H9 (cell line): Measurements from ENCODE around the gene NCAPH2. TPM values are rescaled to one million over a fixed set of nuclear protein-coding genes. Genes with fewer than 3 reads are reported as not detected.

Experiments
- DNase-seq: peaks from one replicate; pipeline ENCODE4 v3.0.0-alpha.2; 2017
- H2AFZ ChIP-seq: one replicate; pipeline ENCODE4 v1.6.1; 2013; ENCODE audit warnings: mild to moderate bottlenecking, low read length, control low read depth, moderate library complexity
- H2AK5ac ChIP-seq: 2 replicates; pipeline ENCODE4 v1.6.1; 2013; ENCODE audit warnings: low read length, control low read depth, mixed read lengths; ENCODE audit not compliant: insufficient read length
- H2BK120ac ChIP-seq: one replicate; pipeline ENCODE4 v1.6.1; 2013; ENCODE audit warnings: low read depth, mild to moderate bottlenecking, low read length, control low read depth, inconsistent platforms; ENCODE audit not compliant: poor library complexity, severe bottlenecking
- H2BK12ac ChIP-seq: 2 replicates; pipeline ENCODE4 v1.6.1; 2013; ENCODE audit warnings: low read length, control low read depth, mixed read lengths, low read depth; ENCODE audit not compliant: insufficient read length
- H2BK15ac ChIP-seq: 2 replicates; pipeline ENCODE4 v1.6.1; 2013; ENCODE audit warnings: low read depth, low read length, control low read depth
- H2BK20ac ChIP-seq: one replicate; pipeline ENCODE4 v1.6.1; 2013; ENCODE audit warnings: low read depth, mild to moderate bottlenecking, low read length, control low read depth, inconsistent platforms; ENCODE audit not compliant: poor library complexity, severe bottlenecking
- H2BK5ac ChIP-seq: 2 replicates; pipeline ENCODE4 v1.6.1; 2013; ENCODE audit warnings: low read length, control low read depth, mixed read lengths; ENCODE audit not compliant: insufficient read length
- H3K14ac ChIP-seq: 2 replicates; pipeline ENCODE4 v1.6.1; 2013; ENCODE audit warnings: low read length, control low read depth; ENCODE audit not compliant: insufficient read depth
- H3K18ac ChIP-seq: 2 replicates; pipeline ENCODE4 v1.6.1; 2013; ENCODE audit warnings: low read depth, mild to moderate bottlenecking, mixed read lengths, low read length, control low read depth; ENCODE audit not compliant: insufficient read length
- H3K23ac ChIP-seq: 2 replicates; pipeline ENCODE4 v1.6.1; 2013; ENCODE audit warnings: low read length, control low read depth, mixed read lengths, low read depth; ENCODE audit not compliant: insufficient read length
- H3K23me2 ChIP-seq: 2 replicates; pipeline ENCODE4 v1.6.1; 2013; ENCODE audit warnings: low read depth, mild to moderate bottlenecking, mixed read lengths, low read length, control low read depth; ENCODE audit not compliant: insufficient read length, poor library complexity, severe bottlenecking
- H3K27ac ChIP-seq: 2 replicates; pipeline ENCODE4 v1.5.1; 2013; ENCODE audit warnings: low read length, control low read depth, mixed read lengths, low read depth; ENCODE audit not compliant: insufficient read length
- H3K27me3 ChIP-seq: 2 replicates; pipeline ENCODE4 v1.6.1; 2013; ENCODE audit warnings: low read length, control low read depth, inconsistent platforms; ENCODE audit not compliant: insufficient read depth
- H3K4ac ChIP-seq: 2 replicates; pipeline ENCODE4 v1.6.1; 2013; ENCODE audit warnings: low read depth, mild to moderate bottlenecking, control low read depth, inconsistent platforms, low read length, moderate library complexity
- H3K4me1 ChIP-seq: 2 replicates; pipeline ENCODE4 v1.6.1; 2013; ENCODE audit warnings: low read length, control low read depth, inconsistent platforms; ENCODE audit not compliant: insufficient read depth
- H3K4me2 ChIP-seq: 2 replicates; pipeline ENCODE4 v1.6.1; 2013; ENCODE audit warnings: low read length, control low read depth, mixed read lengths; ENCODE audit not compliant: insufficient read length, insufficient read depth
- H3K56ac ChIP-seq: 2 replicates; pipeline ENCODE4 v1.6.1; 2013; ENCODE audit warnings: low read depth, mild to moderate bottlenecking, mixed read lengths, low read length, control low read depth; ENCODE audit not compliant: insufficient read length
- H3K79me1 ChIP-seq: 2 replicates; pipeline ENCODE4 v1.6.1; 2013; ENCODE audit warnings: low read depth, mild to moderate bottlenecking, moderate library complexity, low read length, control low read depth, inconsistent platforms; ENCODE audit not compliant: insufficient read depth, poor library complexity, severe bottlenecking
- H3K79me2 ChIP-seq: 2 replicates; pipeline ENCODE4 v1.6.1; 2013; ENCODE audit warnings: low read length, control low read depth, inconsistent platforms; ENCODE audit not compliant: insufficient read depth
- H3K9ac ChIP-seq: 2 replicates; pipeline ENCODE4 v1.6.1; 2013; ENCODE audit warnings: low read length, control low read depth, mixed read lengths; ENCODE audit not compliant: insufficient read length; ENCODE audit errors: extremely low read depth
- H3K9me3 ChIP-seq: one replicate; pipeline ENCODE4 v1.6.1; 2013; ENCODE audit warnings: low read depth, low read length, inconsistent platforms; ENCODE audit not compliant: control insufficient read depth
- H3T11ph ChIP-seq: one replicate; pipeline ENCODE4 v1.6.1; 2013; ENCODE audit warnings: mild to moderate bottlenecking, low read length, control low read depth, inconsistent platforms
- H4K20me1 ChIP-seq: one replicate; pipeline ENCODE4 v1.6.1; 2013; ENCODE audit not compliant: control insufficient read depth, insufficient read length, insufficient read depth
- H4K5ac ChIP-seq: 2 replicates; pipeline ENCODE4 v1.6.1; 2013; ENCODE audit warnings: low read depth, mild to moderate bottlenecking, mixed read lengths, low read length, control low read depth; ENCODE audit not compliant: insufficient read length
- H4K8ac ChIP-seq: replicated peaks from 2 replicates; pipeline ENCODE4 v1.6.1; 2013; ENCODE audit warnings: low read length, control low read depth, mixed read lengths, low read depth; ENCODE audit not compliant: insufficient read length
- H4K91ac ChIP-seq: 2 replicates; pipeline ENCODE4 v1.6.1; 2013; ENCODE audit warnings: low read depth, mild to moderate bottlenecking, moderate library complexity, mixed read lengths, low read length, control low read depth; ENCODE audit not compliant: insufficient read length
- H3K27ac Mint-ChIP-seq, 3 experiments: 2 replicates in 2 of 3; 3 replicates in 1 of 3; pipeline ENCODE4 v1.8.0; 2020 to 2021; ENCODE audit warnings: mixed read lengths in 3 of 3, mild to moderate bottlenecking in 1 of 3, moderate library complexity in 1 of 3
- H3K27me3 Mint-ChIP-seq: 2 replicates; pipeline ENCODE4 v1.8.0; 2021; ENCODE audit warnings: low read depth, mild to moderate bottlenecking, moderate library complexity, mixed read lengths
- H3K36me3 Mint-ChIP-seq, 3 experiments: 2 replicates in 2 of 3; 3 replicates in 1 of 3; pipeline ENCODE4 v1.8.0; 2020 to 2021; ENCODE audit warnings: low read depth in 3 of 3, mixed read lengths in 3 of 3; ENCODE audit not compliant: insufficient read depth in 1 of 3
- H3K4me1 Mint-ChIP-seq, 2 experiments: 2 replicates each; pipeline ENCODE4 v1.8.0; 2020; ENCODE audit warnings: mixed read lengths in 2 of 2
- H3K4me3 Mint-ChIP-seq, 2 experiments: 2 replicates in 1 of 2; 3 replicates in 1 of 2; pipeline ENCODE4 v1.8.0; 2020 to 2021; ENCODE audit warnings: mild to moderate bottlenecking in 2 of 2, mixed read lengths in 2 of 2, moderate library complexity in 1 of 2
- H3K9me3 Mint-ChIP-seq, 2 experiments: 2 replicates in 1 of 2; 3 replicates in 1 of 2; pipeline ENCODE4 v1.8.0; 2020; ENCODE audit warnings: mild to moderate bottlenecking in 2 of 2, mixed read lengths in 2 of 2, moderate library complexity in 1 of 2
- WGBS: extraction: QIAGEN DNeasy Blood & Tissue Kit; methylation state at CpG from one replicate; pipeline ENCODE4 v1.1.7; 2013; ENCODE audit warnings: missing lambda C conversion rate, low lambda C conversion rate, mixed read lengths; ENCODE audit not compliant: insufficient read length; ENCODE audit errors: extremely low coverage; 5-methylcytosine and 5-hydroxymethylcytosine counted together
- total RNA-seq: library from RNA; stranded (reverse); gene quantifications from 2 replicates; pipeline ENCODE4 v1.2.1, GENCODE V29; 2021
- TF ChIP-seq, protein P1 (sequence below): fragments of 200-600 bp; sonication (generic); conservative IDR thresholded peaks from 3 replicates; pipeline ENCODE4 v1.8.0; 2021; ENCODE audit warnings: antibody characterized with exemption, mild to moderate bottlenecking

Gene NCAPH2
- total RNA-seq, 1 experiment from 2014 or later, result 76.2 TPM

DNA sequence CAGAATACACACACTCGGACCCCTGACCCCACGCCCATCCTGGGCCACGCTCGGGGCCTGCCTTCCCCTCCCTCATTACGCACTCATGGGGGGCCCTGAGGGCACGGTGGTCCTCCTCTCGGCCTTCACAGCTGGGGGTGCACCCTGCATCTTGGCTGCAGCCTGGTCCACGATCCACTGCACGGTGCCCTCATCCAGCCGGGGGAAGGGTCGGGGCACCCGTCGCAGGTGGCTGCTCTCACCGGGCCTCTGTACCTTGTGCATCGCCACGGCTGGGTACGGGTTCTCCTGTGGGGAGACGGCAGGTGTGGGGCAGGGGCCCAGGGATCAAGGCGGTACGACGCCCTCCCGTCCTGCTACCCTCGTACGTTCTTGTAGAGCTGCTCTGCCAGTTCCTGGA lies 43.6 kb upstream of the NCAPH2 start:
- no peaks in the 10 kb centered on the region for H3K4me1 ChIP-seq
- WGBS, result no CpG with 5 or more reads among the region's 24 CpGs
- DNase-seq, result no peak

More for the DNA sequence above, 43.6 kb upstream of the NCAPH2 start:
- no peak overlapping the region for H2AK5ac ChIP-seq
- H4K91ac ChIP-seq, result no peak overlapping the region
- Mint-ChIP-seq H3K27me3 (no peaks in the 10 kb centered on the region), H3K4me3 (no peak overlapping the region), H3K9me3 (no peaks in the 10 kb centered on the region), H3K4me1 (peaks cover 0 to under 1% of the 10 kb centered on the region in 2 experiments; a peak in 1 of 4 replicates), H3K36me3 (peaks cover 23 to 74% (median 65%) of the 10 kb centered on the region in 3 experiments), H3K27ac (no peak overlapping the region)
- H4K5ac ChIP-seq, result no peak overlapping the region
- TF ChIP-seq, protein P1, sequence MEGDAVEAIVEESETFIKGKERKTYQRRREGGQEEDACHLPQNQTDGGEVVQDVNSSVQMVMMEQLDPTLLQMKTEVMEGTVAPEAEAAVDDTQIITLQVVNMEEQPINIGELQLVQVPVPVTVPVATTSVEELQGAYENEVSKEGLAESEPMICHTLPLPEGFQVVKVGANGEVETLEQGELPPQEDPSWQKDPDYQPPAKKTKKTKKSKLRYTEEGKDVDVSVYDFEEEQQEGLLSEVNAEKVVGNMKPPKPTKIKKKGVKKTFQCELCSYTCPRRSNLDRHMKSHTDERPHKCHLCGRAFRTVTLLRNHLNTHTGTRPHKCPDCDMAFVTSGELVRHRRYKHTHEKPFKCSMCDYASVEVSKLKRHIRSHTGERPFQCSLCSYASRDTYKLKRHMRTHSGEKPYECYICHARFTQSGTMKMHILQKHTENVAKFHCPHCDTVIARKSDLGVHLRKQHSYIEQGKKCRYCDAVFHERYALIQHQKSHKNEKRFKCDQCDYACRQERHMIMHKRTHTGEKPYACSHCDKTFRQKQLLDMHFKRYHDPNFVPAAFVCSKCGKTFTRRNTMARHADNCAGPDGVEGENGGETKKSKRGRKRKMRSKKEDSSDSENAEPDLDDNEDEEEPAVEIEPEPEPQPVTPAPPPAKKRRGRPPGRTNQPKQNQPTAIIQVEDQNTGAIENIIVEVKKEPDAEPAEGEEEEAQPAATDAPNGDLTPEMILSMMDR, result no peak
- no peaks in the 10 kb centered on the region for H3K23me2 ChIP-seq
- peaks cover 6% of the 10 kb centered on the region for H3K79me1 ChIP-seq
- no peak overlapping the region for H4K8ac ChIP-seq
- no peak overlapping the region for H3K18ac ChIP-seq
- H2AFZ ChIP-seq, result no peak overlapping the region
- H2BK20ac ChIP-seq, result no peak overlapping the region
- no peak overlapping the region for H3T11ph ChIP-seq
- no peak overlapping the region for H3K4me2 ChIP-seq
- H3K9me3 ChIP-seq, result no peaks in the 10 kb centered on the region
- no peak overlapping the region for H2BK120ac ChIP-seq
- H3K23ac ChIP-seq, result no peak overlapping the region
- no peaks in the 10 kb centered on the region for H3K79me2 ChIP-seq
- H3K27ac ChIP-seq, result no peak overlapping the region
- no peak overlapping the region for H3K56ac ChIP-seq
- no peak overlapping the region for H3K14ac ChIP-seq
- H2BK12ac ChIP-seq, result no peak overlapping the region
- H3K27me3 ChIP-seq, result no peaks in the 10 kb centered on the region
- no peak overlapping the region for H3K4ac ChIP-seq
- no peak overlapping the region for H3K9ac ChIP-seq
- H4K20me1 ChIP-seq, result no peaks in the 10 kb centered on the region
- no peak overlapping the region for H2BK15ac ChIP-seq
- H2BK5ac ChIP-seq, result no peak overlapping the region
